ENCODE measurements around the gene ACAT1. TPM values are rescaled to one million over a fixed set of nuclear protein-coding genes. Genes with fewer than 3 reads are reported as not detected.
"Not testable (repeated sequence)": the region's sequence is repeated elsewhere in the genome, so short reads cannot be mapped to it uniquely, and the experiment has no call there.

ACAT1 gene
- total RNA-seq, 2 donors from 2014 or later, result 15.8 to 18.8 TPM

GRCh38 chr11:108115500-108116140 lies 5.7 kb upstream of the ACAT1 start:
- Mint-ChIP-seq H3K9me3 (no peaks in the 10 kb centered on the region), H3K36me3 (ENCODE audit: low read depth) (no peaks in the 10 kb centered on the region), H3K27ac (no peak overlapping the region), H3K27me3 (ENCODE audit: insufficient read depth) (no peaks in the 10 kb centered on the region), H3K4me1 (no peaks in the 10 kb centered on the region), H3K4me3 (no peak overlapping the region)
- Histone ChIP-seq H3K4me1 (ENCODE audit: control insufficient read depth, insufficient read depth, low read length) (no peaks in the 10 kb centered on the region), H3K4me3 (ENCODE audit: low read length) (no peak overlapping the region), H3K27me3 (ENCODE audit: control insufficient read depth, insufficient read depth, low read length, poor library complexity, severe bottlenecking) (no peaks in the 10 kb centered on the region), H3K9me3 (ENCODE audit: control insufficient read depth, low read length) (no peaks in the 10 kb centered on the region), H3K9ac (ENCODE audit: extremely low read depth, low read length, poor library complexity, severe bottlenecking) (no peak overlapping the region), H3K27ac (ENCODE audit: low read depth, low read length) (no peak overlapping the region), H3K36me3 (ENCODE audit: control insufficient read depth, insufficient read depth, low read length) (peaks cover 8% of the 10 kb centered on the region)
- 76 to 77% methylated on average over 5 of the region's 5 CpGs for WGBS, 2 experiments (ENCODE audit: insufficient coverage in 1 of 2, insufficient read length in 1 of 2)
- peak; percentile 55 for DNase-seq
- TF ChIP-seq CTCF (conservative IDR thresholded peaks at IDR 0.05), result no peak

- Histone ChIP-seq H3K4me3 (ENCODE audit: low read length) (no peak overlapping the region), H3K9ac (ENCODE audit: extremely low read depth, low read length, poor library complexity, severe bottlenecking) (no peak overlapping the region), H3K4me1 (ENCODE audit: control insufficient read depth, insufficient read depth, low read length) (no peaks in the 10 kb centered on the region), H3K9me3 (ENCODE audit: control insufficient read depth, low read length) (no peaks in the 10 kb centered on the region), H3K27ac (ENCODE audit: low read depth, low read length) (no peak overlapping the region), H3K27me3 (ENCODE audit: control insufficient read depth, insufficient read depth, low read length, poor library complexity, severe bottlenecking) (no peaks in the 10 kb centered on the region), H3K36me3 (ENCODE audit: control insufficient read depth, insufficient read depth, low read length) (no peaks in the 10 kb centered on the region)
- H3K27me3 Mint-ChIP-seq (ENCODE audit: insufficient read depth), result peaks cover 5% of the 10 kb centered on the region
- H3K4me1 Mint-ChIP-seq, result peaks cover 5% of the 10 kb centered on the region
- H3K4me3 Mint-ChIP-seq, result no peak overlapping the region
- H3K27ac Mint-ChIP-seq, result no peak overlapping the region
- H3K9me3 Mint-ChIP-seq, result no peaks in the 10 kb centered on the region
- TF ChIP-seq CTCF (conservative IDR thresholded peaks at IDR 0.05), result peak; percentile 82
- no peak for DNase-seq
- no peaks in the 10 kb centered on the region for H3K36me3 Mint-ChIP-seq (ENCODE audit: low read depth)
These were observed 3.5 kb upstream of the ACAT1 start for GRCh38 chr11:108117746-108118371.

GRCh38 chr11:108120936-108121273 lies 462 bp upstream of the ACAT1 start:
- H3K9me3 ChIP-seq (ENCODE audit: control insufficient read depth, low read length); H3K27me3 ChIP-seq (ENCODE audit: control insufficient read depth, insufficient read depth, low read length, poor library complexity, severe bottlenecking); H3K27ac ChIP-seq (ENCODE audit: low read depth, low read length); H3K27me3 Mint-ChIP-seq (ENCODE audit: insufficient read depth); H3K4me1 Mint-ChIP-seq; H3K9me3 Mint-ChIP-seq; H3K9ac ChIP-seq (ENCODE audit: extremely low read depth, low read length, poor library complexity, severe bottlenecking); H3K27ac Mint-ChIP-seq; DNase-seq; H3K4me1 ChIP-seq (ENCODE audit: control insufficient read depth, insufficient read depth, low read length); H3K36me3 ChIP-seq (ENCODE audit: control insufficient read depth, insufficient read depth, low read length); H3K36me3 Mint-ChIP-seq (ENCODE audit: low read depth): not testable (repeated sequence)
- H3K4me3 Mint-ChIP-seq, result peak overlapping the region; percentile 64
- peak overlapping the region; percentile 89 for H3K4me3 ChIP-seq (ENCODE audit: low read length)
- WGBS, 2 experiments (ENCODE audit: insufficient coverage in 1 of 2, insufficient read length in 1 of 2), result 76 to 93% methylated on average over 2 to 6 of the region's 7 CpGs
